Skeletal muscle cell (primary cell): Measurements from ENCODE around the gene GALNT18.

ENCODE experiments used
- DNase-seq: peaks from one replicate; pipeline ENCODE4 v3.0.0-alpha.2; 2010; ENCODE audit warnings: low read depth
- H3K4me3 ChIP-seq: 2 replicates; pipeline ENCODE4 v1.5.1; 2011; ENCODE audit warnings: low read depth, mild to moderate bottlenecking, control low read depth, low read length, moderate library complexity

The GALNT18 gene

GRCh38 chr11:11621573-11622339 lies at the start of gene GALNT18:
GALNT18 (minus strand) TSS chr11:11622005.
- DNase-seq, result peak; percentile 79
- H3K4me3 ChIP-seq, result peak within 1 kb of the TSS; percentile 62

GRCh38 chr11:11670574-11670973 lies 48.8 kb upstream of the GALNT18 start:
- H3K4me3 ChIP-seq, result no peak overlapping the region
- DNase-seq, result no peak

DNA sequence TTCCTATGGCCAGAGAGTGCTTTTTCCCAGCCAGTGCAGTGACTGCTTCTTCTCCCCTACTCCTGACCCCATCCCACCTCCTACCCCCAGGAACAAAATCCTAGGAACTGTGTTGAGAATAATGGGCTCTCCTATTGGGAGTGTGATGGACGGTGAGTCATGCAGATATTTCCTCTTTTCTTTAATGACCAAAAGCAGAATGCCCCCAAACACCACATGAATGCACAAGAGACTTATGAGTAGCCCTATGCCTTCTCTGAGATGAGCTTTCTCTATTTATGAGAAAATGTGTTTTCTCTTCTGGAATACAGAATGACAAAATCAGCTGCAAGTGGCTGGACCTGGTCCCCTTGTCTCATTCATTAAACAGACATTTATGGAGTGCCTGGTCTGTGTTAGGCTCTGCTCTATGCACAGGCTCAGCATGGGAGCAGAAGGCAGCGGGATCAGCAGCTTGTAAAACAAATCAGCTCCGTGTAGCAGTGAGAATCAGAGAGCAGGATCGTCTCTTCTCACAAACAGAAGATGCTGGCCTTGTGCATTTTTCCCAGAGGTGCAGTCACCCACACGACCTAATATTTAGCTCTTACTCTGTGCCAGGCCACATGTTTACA lies 47.5 kb upstream of the GALNT18 start:
- H3K4me3 ChIP-seq, result no peak overlapping the region
- DNase-seq, result no peak

GRCh38 chr11:11668781-11669180 lies 47.0 kb upstream of the GALNT18 start:
- no peak for DNase-seq
- H3K4me3 ChIP-seq, result no peak overlapping the region

- no peak for DNase-seq
- no peak overlapping the region for H3K4me3 ChIP-seq
Observed at GRCh38 chr11:11668274-11668673, 46.5 kb upstream of the GALNT18 start.

DNA sequence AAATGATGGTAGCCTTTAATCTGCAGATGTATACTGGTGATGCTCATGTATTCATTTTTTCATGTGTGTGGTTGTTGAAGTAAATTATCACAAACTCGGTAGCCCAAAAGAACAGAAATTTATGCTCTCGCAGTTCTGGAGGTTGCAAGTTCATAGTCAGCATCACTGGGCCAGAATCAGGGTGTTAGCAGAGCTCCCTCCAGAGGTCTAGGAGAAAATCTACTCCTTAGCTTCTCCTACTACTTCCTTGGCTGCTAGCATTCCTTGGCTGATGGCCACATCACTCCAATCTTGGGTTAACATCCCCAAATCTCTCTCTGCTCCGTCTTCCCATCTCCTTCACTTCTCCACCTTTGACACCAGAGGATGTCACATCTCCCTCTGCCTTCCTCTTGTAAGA lies 45.3 kb upstream of the GALNT18 start:
- no peak for DNase-seq
- no peak overlapping the region for H3K4me3 ChIP-seq

DNA sequence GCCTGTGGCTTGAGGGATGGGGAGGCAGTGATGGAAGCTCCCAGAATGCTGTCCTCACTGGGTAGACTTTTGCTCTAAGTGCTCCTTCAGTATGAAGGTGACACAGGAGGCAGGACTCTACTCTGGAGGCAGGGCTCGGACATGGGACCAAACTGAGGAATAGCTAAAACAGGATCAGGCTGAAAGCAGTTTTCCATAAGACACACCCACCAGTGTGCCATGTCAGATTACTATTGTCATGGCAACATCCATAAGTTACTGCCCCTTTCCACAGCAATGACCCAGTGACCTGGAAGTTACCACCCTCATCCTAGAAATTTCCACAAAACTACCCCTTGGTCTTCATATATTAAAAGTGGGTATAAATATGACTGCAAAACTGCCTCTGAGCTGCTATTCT lies 43.6 kb upstream of the GALNT18 start:
- no peak overlapping the region for H3K4me3 ChIP-seq
- DNase-seq, result no peak

- DNase-seq, result no peak
Observed at GRCh38 chr11:11663907-11664306, 42.1 kb upstream of the GALNT18 start.

GRCh38 chr11:11662578-11662977 lies 40.8 kb upstream of the GALNT18 start:
- DNase-seq, result no peak
- no peak overlapping the region for H3K4me3 ChIP-seq

More at GRCh38 chr11:11663907-11664306, 42.1 kb upstream of the GALNT18 start:
- no peak overlapping the region for H3K4me3 ChIP-seq

DNA sequence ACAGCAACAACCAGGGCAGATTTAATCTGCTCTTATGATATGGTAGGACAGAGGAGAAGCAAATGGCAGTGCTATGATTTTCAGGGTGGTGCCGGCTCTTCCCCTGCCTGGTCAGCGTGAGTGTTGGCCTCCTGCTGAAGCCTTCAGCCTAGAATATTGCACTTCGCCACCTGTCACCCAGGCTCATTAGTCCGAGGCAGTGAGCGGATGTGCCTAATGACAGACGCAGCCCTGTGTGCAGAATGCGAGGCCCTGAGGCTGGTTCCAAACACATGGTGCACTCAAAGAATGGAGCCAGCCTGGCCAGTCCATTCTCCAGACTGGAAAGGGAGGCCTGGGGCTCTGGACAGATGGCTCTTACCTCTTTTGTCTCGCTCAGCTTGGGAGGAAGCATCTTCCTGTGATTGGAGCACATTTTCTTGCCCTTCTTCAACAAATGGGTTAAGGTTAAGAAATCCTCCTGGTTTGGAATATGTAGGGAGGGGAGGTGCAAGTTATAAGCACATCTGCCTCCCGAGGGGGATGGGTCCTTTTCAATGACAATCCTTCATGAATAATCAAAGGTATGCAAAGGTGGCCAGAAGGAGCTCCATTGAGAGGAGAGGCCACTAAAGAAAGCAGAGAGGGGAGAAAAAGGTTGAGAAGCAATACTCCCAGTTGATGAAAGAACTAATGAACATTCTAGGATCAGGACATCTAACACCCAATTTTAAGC lies 39.7 kb upstream of the GALNT18 start:
- H3K4me3 ChIP-seq, result no peak overlapping the region
- no peak for DNase-seq

- no peak for DNase-seq
- no peak overlapping the region for H3K4me3 ChIP-seq
Observed at GRCh38 chr11:11660363-11660740, 38.5 kb upstream of the GALNT18 start.

- DNase-seq, result no peak
- no peak overlapping the region for H3K4me3 ChIP-seq
Observed at GRCh38 chr11:11659567-11660362, 38.0 kb upstream of the GALNT18 start.

- no peak for DNase-seq
- no peak overlapping the region for H3K4me3 ChIP-seq
Observed at GRCh38 chr11:11657218-11657955, 35.6 kb upstream of the GALNT18 start.

DNA sequence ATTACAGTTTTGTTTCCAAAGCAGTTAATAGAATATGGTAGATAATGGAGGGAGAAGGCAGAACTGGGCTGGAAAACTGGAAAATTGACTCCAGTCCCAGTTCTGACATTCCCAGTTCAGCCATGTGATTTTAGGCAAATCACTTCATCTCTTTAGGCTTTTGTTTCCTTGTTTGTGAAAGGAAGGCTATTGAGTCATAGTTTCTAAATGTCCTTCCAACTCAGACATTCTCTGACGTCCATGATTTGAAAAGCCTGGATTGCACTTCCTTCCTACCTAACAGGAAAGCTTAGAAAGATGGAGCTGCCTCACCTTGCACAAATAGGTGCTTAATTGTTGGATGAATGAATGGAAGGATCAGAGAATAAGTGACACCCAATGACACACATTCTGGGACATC lies 19.8 kb upstream of the GALNT18 start:
- no peak overlapping the region for H3K4me3 ChIP-seq
- no peak for DNase-seq

DNA sequence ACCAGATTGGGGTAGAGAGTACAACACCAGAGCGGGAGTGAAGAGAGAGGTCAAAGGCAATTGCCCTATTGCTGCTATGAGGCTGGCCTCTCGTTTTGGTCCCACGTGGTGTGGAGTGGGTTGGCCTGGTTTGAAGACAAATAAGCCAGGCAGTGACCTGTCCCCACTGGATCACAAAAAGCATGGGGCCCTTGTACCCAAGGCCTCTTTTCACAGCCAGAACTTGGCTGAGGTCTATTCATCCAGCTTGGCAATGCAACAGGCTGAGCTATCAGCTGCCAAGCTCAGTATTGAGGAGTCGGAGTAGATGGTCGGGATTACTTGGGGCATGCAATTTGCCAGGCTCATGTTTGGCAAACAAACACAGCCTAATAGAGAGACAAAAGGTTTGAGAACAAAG lies 19.2 kb upstream of the GALNT18 start:
- H3K4me3 ChIP-seq, result no peak overlapping the region

DNA sequence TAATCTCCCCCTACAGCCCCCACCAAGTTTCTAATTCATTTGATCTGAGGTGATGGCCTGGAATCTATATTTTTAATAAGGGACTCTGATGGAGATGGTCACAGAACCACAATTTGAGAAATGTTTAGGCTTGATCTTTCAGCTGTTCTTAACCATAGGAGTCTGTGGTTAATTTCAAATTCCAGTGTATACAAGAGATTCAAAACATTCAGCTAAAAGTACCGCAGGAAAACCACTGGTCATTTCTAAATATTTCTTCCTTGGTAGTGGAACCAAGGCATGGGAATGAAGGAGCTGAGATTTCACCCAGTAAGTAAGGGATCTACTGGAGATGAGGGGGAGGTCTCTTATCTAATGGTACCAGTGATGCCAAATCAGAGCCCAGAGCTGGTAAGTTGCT lies 18.3 kb upstream of the GALNT18 start:
- no peak overlapping the region for H3K4me3 ChIP-seq
- DNase-seq, result no peak

More for the DNA sequence above, 19.2 kb upstream of the GALNT18 start:
- DNase-seq, result no peak

DNA sequence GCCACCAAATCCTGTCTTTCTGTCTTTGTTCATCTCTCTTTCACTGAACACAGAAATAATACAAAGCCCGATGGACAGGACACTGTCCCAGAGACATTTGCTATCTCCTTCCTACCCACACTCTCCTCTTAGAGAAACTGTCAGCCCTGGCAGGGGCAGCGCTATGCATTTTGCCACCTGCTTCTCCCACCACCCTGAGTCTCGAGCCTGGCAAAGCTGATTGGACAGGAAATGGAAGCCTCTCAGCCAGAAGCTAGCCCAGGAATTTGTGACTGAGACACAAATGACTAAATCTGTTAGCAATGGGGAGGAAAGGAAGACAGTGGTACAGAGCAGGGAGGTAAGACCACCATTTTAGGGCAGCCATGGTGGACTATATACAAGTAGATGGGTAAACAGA lies 14.9 kb upstream of the GALNT18 start:
- H3K4me3 ChIP-seq, result no peak overlapping the region
- no peak for DNase-seq

DNA sequence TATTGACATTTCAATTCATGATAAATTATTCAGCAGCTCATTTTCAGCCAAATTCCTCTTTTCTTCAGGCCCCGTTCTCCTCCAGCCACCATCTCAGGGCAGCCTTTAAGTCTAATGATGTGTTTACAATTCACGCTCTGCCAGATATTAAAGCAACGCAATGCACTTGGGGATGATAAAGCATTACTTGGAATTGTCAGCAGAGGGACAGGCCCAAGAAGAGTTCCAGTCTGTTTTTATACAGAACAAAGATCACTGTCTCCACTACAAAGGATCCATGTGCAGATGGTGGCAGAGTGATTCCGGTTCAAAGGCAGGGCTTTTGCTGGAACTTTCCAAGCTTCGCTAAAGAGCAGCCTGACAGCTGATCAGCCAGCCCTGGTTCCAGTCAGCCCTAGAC lies 13.6 kb upstream of the GALNT18 start:
- no peak overlapping the region for H3K4me3 ChIP-seq
- DNase-seq, result no peak

DNA sequence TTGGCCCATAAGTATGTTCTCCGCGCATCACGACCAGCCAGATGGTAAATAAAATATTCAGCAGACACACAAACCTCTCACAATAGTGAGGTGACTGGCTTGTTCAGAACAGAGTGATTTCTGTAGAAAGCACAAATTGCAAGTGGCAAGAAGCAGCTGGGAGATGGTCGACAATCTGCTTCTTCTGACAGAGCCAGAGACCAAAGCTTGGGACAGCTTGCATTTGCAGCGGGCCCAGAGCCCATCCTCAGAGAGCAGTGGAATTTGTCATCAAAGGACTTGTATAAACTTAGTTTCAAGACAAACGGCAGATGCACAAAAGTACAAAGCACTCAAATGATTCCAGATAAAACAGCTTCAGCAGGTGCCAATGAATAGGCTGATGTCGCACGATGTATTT lies 7.6 kb upstream of the GALNT18 start:
- no peak for DNase-seq
- no peak overlapping the region for H3K4me3 ChIP-seq
